ENCODE measurements around the gene ALOX5AP.
A peak's percentile ranks its signal among the peaks of the same experiment; 100 is the strongest.

The ALOX5AP gene

DNA sequence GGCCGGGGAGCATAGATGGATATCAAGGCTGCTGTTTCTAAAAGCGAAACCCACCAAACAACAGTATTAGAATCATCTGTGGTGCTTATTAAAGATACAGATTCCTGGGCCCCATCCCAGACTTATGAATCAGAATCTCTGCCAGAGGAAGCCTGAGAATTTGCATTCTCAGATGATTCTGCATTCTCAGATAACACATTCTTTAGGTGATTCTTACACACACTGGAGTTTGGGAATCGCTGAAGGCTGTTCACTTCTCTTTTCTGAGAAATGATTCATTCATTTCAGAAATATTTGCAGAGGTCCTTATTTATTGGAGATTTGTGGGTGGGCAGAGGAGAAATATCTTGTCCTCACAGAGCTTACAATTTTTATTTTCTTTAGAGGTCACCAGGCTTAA is 24.4 kb downstream of the ALOX5AP start:
- DNase-seq: no peak

DNA sequence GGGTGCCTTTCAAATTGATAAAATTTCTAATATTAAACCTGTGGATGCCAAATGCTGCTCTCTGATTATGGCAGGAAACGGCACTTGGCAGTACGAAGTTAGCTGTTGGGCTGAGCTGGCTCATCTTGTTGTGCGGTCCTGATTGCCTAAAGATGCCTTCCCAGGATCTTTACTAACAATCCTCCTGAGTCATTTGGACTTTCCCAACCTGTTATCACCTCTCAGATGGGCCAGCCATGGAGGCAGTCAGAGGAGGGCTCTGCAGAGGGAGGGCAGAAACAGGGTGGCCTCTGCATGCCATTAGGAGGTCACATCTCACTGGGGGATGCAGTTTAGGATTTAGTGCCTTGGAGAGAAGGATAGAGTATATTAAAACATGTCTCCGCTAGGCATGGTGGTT is 27.3 kb downstream of the ALOX5AP start:
- DNase-seq: no peak

DNA sequence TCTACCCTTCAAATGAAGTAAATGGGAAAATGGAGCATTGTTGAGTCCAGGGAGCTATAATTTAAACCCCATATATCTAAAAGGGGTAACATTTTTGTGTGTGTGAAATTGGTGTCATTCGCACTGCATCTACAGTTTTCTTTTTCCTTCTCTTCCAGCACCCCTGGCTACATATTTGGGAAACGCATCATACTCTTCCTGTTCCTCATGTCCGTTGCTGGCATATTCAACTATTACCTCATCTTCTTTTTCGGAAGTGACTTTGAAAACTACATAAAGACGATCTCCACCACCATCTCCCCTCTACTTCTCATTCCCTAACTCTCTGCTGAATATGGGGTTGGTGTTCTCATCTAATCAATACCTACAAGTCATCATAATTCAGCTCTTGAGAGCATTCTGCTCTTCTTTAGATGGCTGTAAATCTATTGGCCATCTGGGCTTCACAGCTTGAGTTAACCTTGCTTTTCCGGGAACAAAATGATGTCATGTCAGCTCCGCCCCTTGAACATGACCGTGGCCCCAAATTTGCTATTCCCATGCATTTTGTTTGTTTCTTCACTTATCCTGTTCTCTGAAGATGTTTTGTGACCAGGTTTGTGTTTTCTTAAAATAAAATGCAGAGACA is 28.6 kb downstream of the ALOX5AP start:
- no peak for DNase-seq

GRCh38 chr13:30766231-30766630 is 30.9 kb downstream of the ALOX5AP start:
- DNase-seq: no peak

DNA sequence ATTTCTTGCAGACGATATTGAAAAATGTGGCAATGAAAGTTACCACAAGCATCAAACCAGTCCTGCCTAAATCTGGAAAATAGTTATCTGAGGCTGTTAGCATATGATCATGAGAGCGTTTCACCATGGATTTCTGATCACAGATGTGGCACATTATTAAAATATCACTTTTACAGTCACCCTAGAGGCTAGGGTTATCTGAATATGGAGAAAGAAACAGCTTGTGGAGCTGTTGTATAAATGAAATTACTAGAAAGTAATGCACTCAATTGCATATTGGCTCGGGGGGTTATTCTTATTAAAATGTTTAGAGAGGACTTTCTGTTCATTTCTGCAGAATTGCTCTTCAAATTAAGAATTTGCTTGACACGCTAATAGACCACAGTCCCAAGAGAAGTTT is 35.6 kb downstream of the ALOX5AP start:
- no peak for DNase-seq

- DNase-seq: no peak
Observed at GRCh38 chr13:30773561-30773960, 38.2 kb downstream of the ALOX5AP start.

GRCh38 chr13:30774214-30774730 is 38.9 kb downstream of the ALOX5AP start:
- no peak for DNase-seq

GRCh38 chr13:30776661-30777060 is 41.3 kb downstream of the ALOX5AP start:
- no peak for DNase-seq

- no peak for DNase-seq
Observed at GRCh38 chr13:30779016-30779415, 43.7 kb downstream of the ALOX5AP start.

GRCh38 chr13:30779608-30780007 is 44.3 kb downstream of the ALOX5AP start:
- peak in 1 of 58 donors; percentile 3 for DNase-seq

DNA sequence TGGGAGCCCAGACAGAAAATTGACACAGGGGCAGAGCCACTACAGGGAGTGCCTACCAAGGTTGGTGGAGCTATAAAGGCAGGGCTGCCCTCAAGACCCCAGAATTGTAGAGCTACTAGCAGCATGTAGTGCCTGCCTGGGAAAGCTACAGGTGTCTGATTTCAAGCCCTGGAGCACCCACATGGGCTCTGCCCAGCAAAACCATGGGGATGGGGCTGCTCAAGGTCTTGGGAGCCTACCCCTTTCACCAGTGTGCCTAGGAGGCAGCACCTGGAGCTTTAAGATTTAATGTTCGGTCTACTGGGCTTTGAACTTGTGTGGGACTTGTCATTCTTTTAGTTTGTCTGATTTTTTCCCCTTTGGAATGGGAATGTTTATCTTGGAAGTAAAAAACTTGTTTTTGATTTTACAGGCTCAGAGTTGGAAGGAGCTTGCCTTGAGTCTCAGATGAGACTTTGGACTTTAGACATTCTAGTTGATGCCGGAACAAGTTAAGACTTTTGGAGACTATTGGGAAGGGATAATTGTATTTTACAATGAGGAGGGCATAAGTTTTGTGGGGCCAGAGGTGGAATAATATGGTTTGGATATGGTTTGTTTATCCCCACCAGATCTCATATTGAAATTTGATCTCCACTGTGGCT is 45.1 kb downstream of the ALOX5AP start:
- no peak for DNase-seq

DNA sequence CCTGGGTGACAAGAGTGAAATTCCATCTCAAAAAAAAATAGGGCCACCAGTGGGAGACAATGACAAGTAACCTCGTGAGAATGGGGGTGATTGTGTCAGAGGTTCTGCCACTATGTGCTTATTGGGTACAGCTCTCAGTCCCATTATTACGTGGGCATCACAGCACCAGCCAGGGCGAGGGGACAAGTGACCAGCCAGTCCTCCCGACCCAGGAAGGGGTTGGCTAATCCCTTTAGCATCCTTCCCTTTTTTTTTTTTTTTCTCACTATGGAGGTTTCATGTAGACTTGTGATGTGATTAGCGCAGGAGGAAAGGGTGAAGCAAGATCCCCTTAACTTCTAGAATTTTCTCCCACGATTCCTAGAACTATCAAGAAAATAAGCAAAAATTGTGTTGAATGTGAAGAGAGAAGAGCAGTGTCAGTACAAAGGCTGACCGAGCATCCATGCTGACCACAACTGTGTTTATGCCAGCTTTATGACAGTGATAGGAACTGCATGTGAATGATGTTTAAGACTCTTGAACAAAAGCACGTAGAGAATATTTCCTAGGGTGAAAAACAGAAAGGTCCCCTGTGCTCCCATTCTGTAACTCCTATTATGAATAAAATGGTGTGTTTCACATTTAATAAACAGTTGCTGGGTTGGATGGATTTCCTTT is 50.0 kb downstream of the ALOX5AP start:
- no peak for DNase-seq

DNA sequence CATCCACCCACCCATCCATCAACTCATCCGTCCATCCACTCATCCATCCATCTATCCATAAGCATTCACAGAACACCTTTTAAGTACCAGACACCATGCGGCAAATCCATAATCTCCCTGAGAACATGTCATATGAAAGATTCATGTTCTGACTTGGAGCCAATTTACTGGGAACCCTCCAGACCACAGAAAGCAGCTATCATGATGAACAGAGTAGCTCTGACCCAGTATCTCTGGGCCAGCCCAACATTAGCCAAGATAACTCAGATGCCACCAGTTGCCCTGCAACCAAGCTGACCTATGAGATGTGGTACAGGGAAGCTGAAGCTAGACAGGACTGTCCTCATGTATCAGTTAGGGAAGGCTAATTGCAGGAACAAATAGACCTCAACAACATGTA is 51.3 kb downstream of the ALOX5AP start:
- DNase-seq: no peak

DNA sequence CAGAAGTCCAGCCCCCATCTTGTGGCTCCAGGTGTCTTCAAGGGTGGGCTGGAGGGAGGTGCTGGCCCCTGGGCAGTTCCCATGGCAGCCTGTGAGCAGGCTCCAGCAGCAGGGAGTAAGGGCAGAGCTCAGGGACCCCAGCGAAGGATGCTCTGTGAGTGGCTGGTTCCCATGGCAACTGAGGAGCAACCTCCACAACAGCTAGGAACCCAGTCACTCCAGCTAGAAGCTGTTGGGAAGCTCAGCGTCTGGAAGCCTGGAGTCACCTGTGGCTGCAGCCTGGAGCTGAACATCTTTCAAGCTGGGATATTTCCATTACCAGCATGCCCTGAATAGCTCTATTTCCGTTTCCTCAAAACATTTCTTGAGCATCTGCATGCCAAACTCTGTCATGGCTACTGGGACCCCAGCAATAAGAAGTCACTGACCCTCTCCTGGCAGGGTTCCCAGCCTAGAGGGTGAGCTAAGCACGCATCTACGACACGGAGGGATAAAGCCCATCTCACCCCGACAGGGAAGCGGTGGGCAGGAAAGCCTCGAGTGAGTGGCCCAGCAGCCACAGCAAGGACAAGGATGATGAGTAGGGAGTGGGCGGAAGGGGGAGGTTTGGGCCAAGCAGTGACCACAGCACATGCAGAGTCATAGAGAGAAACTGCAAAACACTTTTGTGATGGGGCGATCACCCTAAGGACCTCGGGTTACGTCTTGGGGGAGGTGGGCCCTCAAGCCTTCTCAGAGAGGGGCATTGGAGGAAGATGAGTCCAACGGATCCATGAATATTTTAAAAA is 52.6 kb downstream of the ALOX5AP start:
- no peak for DNase-seq

- DNase-seq: no peak
Observed at GRCh38 chr13:30789166-30789862, 54.0 kb downstream of the ALOX5AP start.

DNA sequence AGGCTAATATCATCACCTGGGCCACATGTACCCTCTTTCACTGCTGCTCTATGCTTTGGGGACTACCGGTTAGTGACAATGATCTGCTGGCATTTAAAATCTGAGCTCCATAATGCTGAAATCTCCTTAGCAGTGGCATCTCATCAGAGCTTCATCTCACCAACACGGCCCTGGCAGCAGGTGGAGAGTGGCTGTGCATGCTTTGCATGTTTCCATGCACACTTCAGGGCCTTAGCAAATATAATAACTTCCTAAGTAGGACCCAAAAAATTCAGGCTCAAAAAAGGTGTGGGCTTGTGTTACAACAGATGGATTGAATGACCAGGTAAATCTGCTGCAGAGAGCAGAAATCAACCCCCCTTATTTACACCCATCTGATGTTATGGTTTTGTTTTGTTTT is 55.2 kb downstream of the ALOX5AP start:
- DNase-seq: no peak

DNA sequence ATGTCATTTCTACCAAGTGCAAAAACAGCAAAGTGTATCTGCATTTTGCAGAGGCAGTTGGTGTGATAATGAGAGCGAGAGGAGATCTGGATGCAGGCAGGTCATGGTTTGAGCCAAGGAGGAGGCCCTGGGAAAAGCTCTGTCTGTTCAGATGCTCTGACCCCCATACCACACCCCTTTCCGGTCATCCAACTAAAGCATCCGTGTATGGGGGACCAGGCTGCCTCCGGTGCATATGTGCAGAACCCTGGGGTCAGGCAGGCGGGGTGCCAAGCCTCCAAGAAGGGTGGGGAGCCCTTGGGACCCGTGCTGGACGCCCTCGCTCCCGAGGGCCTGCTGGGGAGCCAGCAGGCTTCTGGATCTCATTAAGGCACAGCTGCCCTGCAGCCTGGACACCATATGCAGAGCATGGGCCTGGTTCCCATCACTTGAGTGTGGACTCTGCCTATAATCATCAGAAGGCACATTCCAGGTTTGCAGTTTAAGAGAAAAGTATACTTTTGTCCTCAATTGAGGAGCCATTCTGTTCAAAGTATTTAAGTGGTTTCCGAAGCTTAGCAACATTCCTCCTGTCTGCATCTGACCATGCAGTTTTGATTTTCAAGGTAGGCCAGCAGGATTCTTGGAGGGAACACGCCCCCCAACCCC is 56.1 kb downstream of the ALOX5AP start:
- DNase-seq: no peak

GRCh38 chr13:30792285-30793000 is 57.1 kb downstream of the ALOX5AP start:
- peak in 48 of 58 donors; percentile 15 to 86 (median 54) for DNase-seq

GRCh38 chr13:30796132-30796572 is 60.8 kb downstream of the ALOX5AP start:
- DNase-seq: no peak
